ENCODE measurements around the gene PCBP3.

- no peak for TF ChIP-seq CTCF (IDR thresholded peaks at IDR 0.05)
- no peak for TF ChIP-seq POLR2A (IDR thresholded peaks at IDR 0.05)
Measured at GRCh38 chr21:45796003-45796402, 152.5 kb downstream of the PCBP3 start.
